NCI-H1417 treated with DMSO at 0.1 percent for 48 hours (cell line): ENCODE measurements around the gene ADGRD1.

Source experiments
- DNase-seq: peaks from one replicate; lab custom pipeline; 2025; lab: John Stamatoyannopoulos, UW

Gene ADGRD1

GRCh38 chr12:131162113-131162512 lies 208.4 kb downstream of the ADGRD1 start:
- no peak for DNase-seq

DNA sequence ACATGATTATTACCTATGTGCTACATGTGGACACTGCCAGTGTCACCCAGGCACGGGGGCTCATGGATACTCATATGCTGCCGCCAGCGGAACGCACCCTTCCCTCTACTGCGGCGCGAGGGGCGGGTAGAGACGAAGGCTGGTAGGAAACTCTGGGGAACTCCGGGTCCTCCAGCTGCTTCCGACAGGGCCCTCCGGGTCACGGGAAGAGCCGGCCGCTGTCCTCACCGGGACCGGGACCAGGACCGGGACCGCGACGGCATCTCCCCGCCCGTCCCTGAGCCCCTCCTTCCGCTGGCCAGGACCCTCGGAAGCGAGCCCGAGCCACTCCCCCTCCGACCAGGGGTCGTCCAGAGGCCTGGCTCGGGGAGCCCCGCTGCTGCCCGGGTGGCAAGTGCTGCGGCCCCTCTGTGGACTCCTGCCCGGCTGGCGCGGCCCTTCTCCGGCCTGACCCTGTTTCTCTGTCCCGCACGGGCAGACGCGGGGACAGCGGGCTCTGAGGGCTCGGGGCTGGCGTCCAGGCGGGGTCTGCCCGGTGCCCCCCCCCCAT lies 209.6 kb downstream of the ADGRD1 start:
- no peak for DNase-seq

- DNase-seq: no peak
Observed at GRCh38 chr12:131164096-131164872, 210.6 kb downstream of the ADGRD1 start.

GRCh38 chr12:131166717-131167116 lies 213.0 kb downstream of the ADGRD1 start:
- no peak for DNase-seq

DNA sequence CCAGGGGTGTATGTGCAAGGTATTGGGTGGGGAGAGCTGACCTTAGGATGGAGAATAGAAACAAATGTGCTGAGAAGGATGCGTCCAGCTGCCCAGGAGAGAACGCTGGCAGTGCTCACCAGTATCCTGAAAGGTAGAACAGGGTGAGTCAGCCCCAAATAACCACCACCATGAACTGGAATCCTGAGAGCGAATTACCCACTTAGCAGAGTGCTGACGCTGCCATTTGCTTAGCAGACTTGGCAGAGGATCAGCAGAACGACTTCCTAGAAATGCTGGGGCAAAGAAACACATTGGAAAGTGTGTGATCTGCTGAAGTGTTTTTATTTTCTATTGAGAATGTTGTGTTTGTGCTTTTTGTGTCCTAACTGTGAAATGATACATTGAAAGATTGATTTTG lies 213.6 kb downstream of the ADGRD1 start:
- DNase-seq: no peak

- no peak for DNase-seq
Observed at GRCh38 chr12:131171029-131171428, 217.3 kb downstream of the ADGRD1 start.

GRCh38 chr12:131174901-131175300 lies 221.2 kb downstream of the ADGRD1 start:
- DNase-seq: no peak

GRCh38 chr12:131176266-131176665 lies 222.6 kb downstream of the ADGRD1 start:
- no peak for DNase-seq

DNA sequence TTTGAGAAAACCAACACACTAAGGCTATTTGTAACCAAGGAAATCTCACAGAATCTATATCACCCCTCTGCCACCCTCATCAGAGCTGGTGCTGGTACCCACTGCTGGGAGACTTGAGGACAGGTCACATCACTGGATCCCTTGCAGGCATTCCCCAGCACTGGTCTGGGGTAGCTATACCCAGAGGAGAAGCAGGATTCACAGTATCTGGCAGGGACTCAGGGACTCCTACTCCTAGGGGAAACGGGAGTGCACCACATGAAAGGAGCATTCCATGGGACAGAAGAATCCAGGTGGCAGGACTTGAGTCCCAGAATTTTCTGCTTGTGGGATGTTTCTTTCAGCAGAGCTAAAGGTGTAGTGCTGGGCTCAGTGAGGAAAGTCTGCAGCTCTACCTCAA lies 223.2 kb downstream of the ADGRD1 start:
- DNase-seq: no peak

DNA sequence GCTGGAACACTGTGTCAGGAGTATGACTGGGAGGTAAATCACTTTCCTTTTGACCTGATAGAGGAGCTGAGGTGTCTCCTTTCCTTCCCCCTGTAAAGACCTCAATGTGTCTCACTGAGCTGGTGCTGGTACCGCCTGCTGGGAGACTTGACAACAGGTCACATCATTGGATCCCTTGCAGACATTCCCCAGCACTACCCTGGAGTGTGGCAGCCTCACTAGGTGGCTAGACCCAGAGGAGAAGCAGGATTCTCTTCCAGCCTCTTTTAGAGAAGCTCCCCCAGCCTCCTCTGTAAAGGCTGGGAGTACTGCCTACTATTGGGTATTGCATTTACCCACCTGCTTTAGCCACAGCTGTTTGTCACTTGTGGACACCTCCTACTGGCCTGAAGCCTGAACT lies 223.9 kb downstream of the ADGRD1 start:
- no peak for DNase-seq

DNA sequence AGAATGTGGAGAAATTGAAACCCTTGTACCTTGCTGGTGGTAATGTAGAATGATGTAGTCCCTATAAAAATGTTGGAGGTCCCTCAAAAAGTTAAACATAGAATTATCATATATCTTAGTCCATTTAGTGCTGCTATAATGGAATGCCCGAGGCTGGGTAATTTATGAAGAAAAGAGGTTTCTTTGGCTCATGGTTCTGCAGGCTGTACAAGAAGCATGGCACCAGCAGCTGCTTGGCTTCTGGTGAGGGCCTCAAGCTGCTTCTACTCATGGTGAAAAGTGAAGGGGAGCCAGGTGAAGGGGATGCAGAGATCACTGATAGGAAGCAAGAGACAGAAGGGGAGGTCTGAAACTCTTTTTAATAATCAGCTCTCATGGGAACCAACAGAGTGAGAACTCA lies 233.9 kb downstream of the ADGRD1 start:
- DNase-seq: no peak

DNA sequence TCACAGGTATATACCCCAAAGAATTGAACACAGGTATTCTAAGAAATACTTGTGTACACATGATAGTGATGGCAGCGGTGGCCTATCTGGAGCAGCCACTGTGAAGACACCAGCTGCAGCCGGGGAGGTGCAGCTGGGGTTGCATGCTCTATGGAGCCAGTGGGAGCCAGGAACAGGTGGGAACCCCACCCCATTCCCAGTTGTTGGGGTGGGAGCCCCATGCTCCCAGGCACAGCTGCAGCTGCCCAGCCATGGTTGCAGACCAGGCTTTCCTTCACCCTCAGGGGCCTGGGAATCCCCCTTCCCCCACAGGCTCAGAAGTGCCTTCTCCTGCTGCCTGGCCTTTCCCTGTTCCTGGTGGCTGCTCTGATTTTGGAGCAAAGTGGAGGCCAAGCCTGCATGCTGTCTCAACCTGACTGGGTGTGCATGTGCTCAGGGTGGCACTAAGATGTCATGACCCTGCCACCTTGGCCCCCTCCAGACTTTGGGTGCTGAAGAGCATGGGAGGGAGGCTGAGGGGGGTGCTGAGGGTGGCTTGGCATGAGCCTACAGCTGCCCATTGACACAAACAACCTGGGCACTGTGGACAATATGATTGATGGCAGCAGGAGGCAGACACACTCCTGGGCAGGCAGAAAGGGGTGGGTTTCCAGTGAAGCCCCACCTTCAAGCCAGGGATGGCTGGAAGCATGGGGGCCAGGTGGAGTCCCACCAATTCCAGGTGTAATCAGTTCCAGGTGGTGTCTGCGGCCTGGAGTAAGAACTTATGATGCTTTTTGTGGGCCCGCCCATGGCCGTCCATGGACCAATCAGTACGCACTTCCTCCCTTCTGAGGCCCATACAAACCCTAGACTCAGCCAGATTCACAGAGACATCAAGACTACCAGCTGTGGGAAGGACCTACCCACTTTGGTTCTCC lies 234.7 kb downstream of the ADGRD1 start:
- no peak for DNase-seq

GRCh38 chr12:131189781-131190180 lies 236.1 kb downstream of the ADGRD1 start:
- DNase-seq: no peak

- DNase-seq: no peak
Observed at GRCh38 chr12:131190965-131191364, 237.3 kb downstream of the ADGRD1 start.
